GM12872 (cell line): ENCODE data around the gene CCDC172.

Experiments
- TF ChIP-seq, protein P1 (sequence below): IDR thresholded peaks from 3 replicates; pipeline ENCODE4 v1.5.1; 2011; ENCODE audit warnings: low read depth, mild to moderate bottlenecking, low read length, moderate library complexity; ENCODE audit not compliant: insufficient read depth

The CCDC172 gene

DNA sequence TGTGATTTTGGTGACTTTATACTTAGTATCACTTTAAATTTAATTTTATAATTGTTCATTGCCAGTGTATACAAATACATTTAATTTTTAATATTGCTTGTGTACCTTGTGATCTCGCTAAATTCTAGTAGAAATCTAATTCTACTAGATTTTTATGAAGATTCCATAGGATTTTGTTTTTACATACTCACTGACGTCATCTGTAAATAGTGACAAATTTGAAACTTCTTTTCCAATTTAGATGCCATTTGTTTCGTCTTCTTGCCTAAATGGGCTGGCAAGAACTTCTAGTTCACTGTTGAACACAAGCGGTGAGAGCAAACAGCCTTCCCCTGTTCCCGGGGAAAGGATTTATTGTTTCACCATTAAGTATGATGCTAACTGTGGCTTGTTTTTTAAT lies 86.1 kb downstream of the CCDC172 start:
- TF ChIP-seq, protein P1, sequence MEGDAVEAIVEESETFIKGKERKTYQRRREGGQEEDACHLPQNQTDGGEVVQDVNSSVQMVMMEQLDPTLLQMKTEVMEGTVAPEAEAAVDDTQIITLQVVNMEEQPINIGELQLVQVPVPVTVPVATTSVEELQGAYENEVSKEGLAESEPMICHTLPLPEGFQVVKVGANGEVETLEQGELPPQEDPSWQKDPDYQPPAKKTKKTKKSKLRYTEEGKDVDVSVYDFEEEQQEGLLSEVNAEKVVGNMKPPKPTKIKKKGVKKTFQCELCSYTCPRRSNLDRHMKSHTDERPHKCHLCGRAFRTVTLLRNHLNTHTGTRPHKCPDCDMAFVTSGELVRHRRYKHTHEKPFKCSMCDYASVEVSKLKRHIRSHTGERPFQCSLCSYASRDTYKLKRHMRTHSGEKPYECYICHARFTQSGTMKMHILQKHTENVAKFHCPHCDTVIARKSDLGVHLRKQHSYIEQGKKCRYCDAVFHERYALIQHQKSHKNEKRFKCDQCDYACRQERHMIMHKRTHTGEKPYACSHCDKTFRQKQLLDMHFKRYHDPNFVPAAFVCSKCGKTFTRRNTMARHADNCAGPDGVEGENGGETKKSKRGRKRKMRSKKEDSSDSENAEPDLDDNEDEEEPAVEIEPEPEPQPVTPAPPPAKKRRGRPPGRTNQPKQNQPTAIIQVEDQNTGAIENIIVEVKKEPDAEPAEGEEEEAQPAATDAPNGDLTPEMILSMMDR: no peak

DNA sequence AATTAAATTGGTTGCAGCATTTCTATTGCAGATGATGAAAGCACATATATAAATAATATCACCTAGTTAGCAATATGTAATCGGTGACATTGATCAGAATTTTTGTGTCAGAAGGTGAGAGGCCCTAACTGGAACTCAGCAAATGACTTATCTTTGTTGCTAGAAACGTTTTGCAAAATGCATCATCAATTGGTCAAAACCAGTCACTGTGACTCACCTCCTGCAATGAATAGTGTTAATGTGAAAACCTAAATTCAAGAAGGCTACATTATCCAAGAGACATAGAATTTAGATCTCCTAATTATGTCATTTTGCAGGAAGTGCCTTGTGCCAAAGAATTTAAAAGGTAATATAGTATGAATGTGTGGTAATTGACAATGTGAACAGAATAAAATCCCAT lies 93.6 kb downstream of the CCDC172 start:
- TF ChIP-seq, protein P1: no peak

DNA sequence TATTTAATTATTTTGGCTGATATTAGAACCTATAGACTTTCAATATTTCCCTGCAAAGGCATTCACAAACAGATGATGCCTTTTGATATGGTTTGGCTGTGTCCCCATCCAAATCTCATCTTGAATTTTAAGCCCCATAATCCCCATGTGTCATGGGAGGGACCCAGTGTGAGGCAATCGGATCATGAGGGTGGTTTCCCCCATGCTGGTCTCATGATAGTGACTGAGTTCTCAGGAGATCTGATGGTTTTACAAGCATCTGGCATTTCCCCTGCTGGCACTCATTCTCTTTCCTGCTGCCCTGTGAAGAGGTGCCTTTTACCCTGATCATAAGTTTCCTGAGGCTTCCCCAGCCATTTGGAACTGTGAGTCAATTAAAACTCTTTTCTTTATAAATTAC lies 94.1 kb downstream of the CCDC172 start:
- TF ChIP-seq, protein P1: no peak

DNA sequence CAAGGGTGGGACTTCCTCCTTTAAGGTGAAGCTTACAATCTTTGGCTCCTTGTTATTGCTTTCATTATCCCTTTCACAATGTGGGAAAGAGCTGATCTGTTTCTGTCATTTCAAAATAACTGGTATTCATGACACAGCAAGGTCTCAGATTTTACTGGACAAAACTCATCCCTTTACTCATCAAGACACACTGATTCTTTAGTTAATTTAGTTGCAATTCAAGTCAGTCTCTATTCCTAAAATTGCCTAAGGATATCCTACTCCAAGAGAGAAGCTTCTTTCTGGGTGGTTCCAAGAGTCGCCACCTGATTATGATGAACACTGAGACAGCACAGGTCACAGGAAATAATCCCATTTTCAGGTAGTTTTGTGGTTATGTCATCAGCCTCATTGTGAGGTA lies 97.6 kb downstream of the CCDC172 start:
- TF ChIP-seq, protein P1: no peak

DNA sequence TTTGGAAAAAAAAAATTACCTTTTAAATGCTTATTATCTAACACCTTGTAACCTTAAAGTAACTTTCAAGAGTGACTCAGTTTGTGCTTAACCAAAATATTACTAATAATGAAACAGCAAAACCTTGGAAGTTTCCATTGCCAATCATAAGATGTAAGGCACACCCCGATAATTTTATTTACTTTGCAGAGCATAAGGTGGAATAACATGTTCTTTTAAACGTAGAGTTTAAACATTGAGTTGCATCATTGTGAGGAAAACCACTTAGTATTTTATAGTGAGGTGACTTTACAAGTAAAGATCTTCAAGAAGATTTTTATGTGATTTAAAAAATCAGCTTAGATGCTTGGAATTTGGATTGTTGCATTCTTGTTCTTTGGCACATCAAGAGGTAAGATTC lies 103.4 kb downstream of the CCDC172 start, which contains the start of gene PNLIPRP3:
TSS of gene PNLIPRP3 (plus strand) at position 177 of the 400 bp plus-strand sequence. CDS start at position 343, 166 bp downstream.
- TF ChIP-seq, protein P1: no peak

DNA sequence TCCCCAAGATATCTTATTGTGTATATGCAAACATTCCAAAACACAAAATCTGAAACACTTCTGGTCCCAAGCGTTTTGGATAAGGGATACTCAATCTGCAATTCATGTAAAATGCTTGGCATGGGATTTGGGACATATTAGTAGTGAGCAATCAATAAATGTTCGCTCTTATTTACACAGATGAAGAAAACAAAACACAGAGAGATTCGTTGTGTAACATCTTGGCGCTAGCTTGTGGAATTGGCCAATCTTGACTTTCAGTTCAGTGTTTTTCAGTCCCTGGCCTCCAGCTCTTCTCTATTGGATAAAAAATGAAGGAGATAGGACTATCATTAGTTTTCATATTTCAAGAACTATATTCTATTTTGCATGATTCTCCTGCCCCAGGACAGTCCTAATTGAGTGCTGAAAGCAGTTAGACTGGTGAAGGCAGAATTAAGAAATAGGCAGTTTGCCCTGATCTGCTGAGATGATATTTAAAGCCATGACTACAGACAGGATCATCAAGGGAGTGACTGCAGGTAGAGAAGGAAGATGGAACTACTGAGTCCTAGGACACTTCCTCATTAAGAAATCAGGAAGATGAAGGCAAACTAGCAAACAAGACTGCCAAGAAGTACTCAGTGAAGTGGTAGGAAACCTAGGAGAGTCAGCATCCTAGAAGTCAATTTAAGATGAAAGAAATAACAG lies 105.2 kb downstream of the CCDC172 start:
- TF ChIP-seq, protein P1: no peak
